Endothelial cell of umbilical vein (primary cell): ENCODE data around the gene LRRC17. TPM values are rescaled to one million over a fixed set of nuclear protein-coding genes. Genes with fewer than 3 reads are reported as not detected.

ENCODE experiments used
- BruUV-seq: library from RNA; stranded (reverse); fragments of 400-500 nt; replicated peaks from 2 replicates; lab custom pipeline; 2021; lab: Mats Ljungman, UMichigan
- CTCF ChIA-PET: fragments of 300-600, 350-600 bp; sonication (Branson Sonifier 250); formaldehyde crosslinking; loops from one replicate; lab custom pipeline; 2021; ENCODE audit warnings: antibody characterized with exemption, inconsistent platforms; lab: Charles Lee
- POLR2A ChIA-PET: fragments of 300-600, 350-600 bp; sonication (Branson Sonifier 250); formaldehyde crosslinking; loops from one replicate; lab custom pipeline; 2021; ENCODE audit warnings: antibody characterized with exemption, inconsistent platforms; lab: Charles Lee
- DNase-seq: peaks from one replicate; pipeline ENCODE4 v3.0.0-alpha.2; 2011; ENCODE audit warnings: low read depth, low spot score
- FAIRE-seq: peaks from 2 replicates; lab custom pipeline; 2011; peaks lifted over from hg19 to GRCh38; lab: Jason Lieb, UNC
- H2AFZ ChIP-seq: 2 replicates; pipeline ENCODE4 v1.6.0; 2012; ENCODE audit warnings: low read depth, low read length, control low read depth, inconsistent platforms
- H3K27ac ChIP-seq: 2 replicates; pipeline ENCODE4 v1.5.1; 2011; ENCODE audit warnings: low read depth, mild to moderate bottlenecking, control low read depth, low read length, moderate library complexity; ENCODE audit not compliant: insufficient read depth
- H3K27me3 ChIP-seq, 2 experiments: 2 replicates each; pipeline versions ENCODE4 v1.6.0 to v1.6.1; 2011; ENCODE audit warnings: low read length in 2 of 2, mixed read lengths in 1 of 2; ENCODE audit not compliant: control insufficient read depth in 2 of 2, insufficient read depth in 2 of 2
- H3K36me3 ChIP-seq, 2 experiments: 2 replicates in 1 of 2; 3 replicates in 1 of 2; pipeline ENCODE4 v1.5.1; 2011; ENCODE audit warnings: low read length in 2 of 2, mild to moderate bottlenecking in 1 of 2, moderate library complexity in 1 of 2; ENCODE audit not compliant: control insufficient read depth in 2 of 2, insufficient read depth in 2 of 2; ENCODE audit errors: extremely low read depth in 1 of 2
- H3K4me1 ChIP-seq: 3 replicates; pipeline ENCODE4 v1.5.1; 2011; ENCODE audit warnings: mild to moderate bottlenecking, low read length; ENCODE audit not compliant: control insufficient read depth, insufficient read depth; ENCODE audit errors: extremely low read depth
- H3K4me2 ChIP-seq: 2 replicates; pipeline ENCODE4 v1.6.1; 2011; ENCODE audit warnings: low read length, control low read depth, mixed read lengths; ENCODE audit not compliant: insufficient read depth
- H3K4me3 ChIP-seq, 3 experiments: fragments of 200-600 bp in 1 of 3; sonication (generic), shearing (Covaris generic) in 1 of 3; replicated peaks in 1 of 3; 2 replicates each; pipeline ENCODE4 v1.5.1; 2011 to 2016; ENCODE audit warnings: control low read depth in 3 of 3, low read length in 3 of 3, mild to moderate bottlenecking in 2 of 3, inconsistent platforms in 1 of 3, low read depth in 1 of 3, moderate library complexity in 1 of 3; ENCODE audit not compliant: insufficient read depth in 1 of 3
- H3K79me2 ChIP-seq: 2 replicates; pipeline ENCODE4 v1.6.0; 2012; ENCODE audit warnings: low read length, inconsistent platforms; ENCODE audit not compliant: control insufficient read depth, insufficient read depth
- H3K9ac ChIP-seq: replicated peaks from 2 replicates; pipeline ENCODE3; 2011; ENCODE audit warnings: low read length, control low read depth; ENCODE audit not compliant: insufficient read depth; ENCODE audit errors: extremely low read depth
- H3K9me1 ChIP-seq: replicated peaks from 3 replicates; pipeline ENCODE4 v1.6.0; 2011; ENCODE audit warnings: mild to moderate bottlenecking, low read length; ENCODE audit not compliant: control insufficient read depth, insufficient read depth; ENCODE audit errors: extremely low read depth
- H3K9me3 ChIP-seq: replicated peaks from 2 replicates; pipeline ENCODE4 v1.5.1; 2012; ENCODE audit warnings: low read length, inconsistent platforms; ENCODE audit not compliant: control insufficient read depth, insufficient read depth
- H4K20me1 ChIP-seq: replicated peaks from 2 replicates; pipeline ENCODE3; 2011; ENCODE audit warnings: mild to moderate bottlenecking, low read length; ENCODE audit not compliant: control insufficient read depth, insufficient read depth; ENCODE audit errors: extremely low read depth
- EZH2 ChIP-seq: IDR thresholded peaks from 2 replicates; pipeline ENCODE4 v1.6.1; 2012; ENCODE audit warnings: borderline replicate concordance, low read depth, mild to moderate bottlenecking, moderate library complexity, low read length, inconsistent platforms; ENCODE audit not compliant: severe bottlenecking
- FOS ChIP-seq: IDR thresholded peaks from 2 replicates; pipeline ENCODE4 v1.6.1; 2011; ENCODE audit warnings: mild to moderate bottlenecking, low read length, moderate library complexity, borderline replicate concordance; ENCODE audit not compliant: insufficient read depth
- GATA2 ChIP-seq: IDR thresholded peaks from 2 replicates; pipeline ENCODE4 v1.7.0; 2011; ENCODE audit warnings: low read depth, mild to moderate bottlenecking, moderate library complexity, mixed read lengths, low read length; ENCODE audit not compliant: insufficient read length, insufficient read depth
- JUN ChIP-seq: IDR thresholded peaks from 2 replicates; pipeline ENCODE4 v1.6.1; 2011; ENCODE audit warnings: borderline replicate concordance, low read depth; ENCODE audit not compliant: insufficient read length, insufficient read depth
- MYC ChIP-seq: IDR thresholded peaks from one replicate; pipeline ENCODE4 v1.6.1; 2011; ENCODE audit warnings: mild to moderate bottlenecking, low read depth, low read length
- POLR2A ChIP-seq: IDR thresholded peaks from 2 replicates; pipeline ENCODE4 v1.6.1; 2012; ENCODE audit warnings: low read depth, mild to moderate bottlenecking, control low read depth, low read length
- POLR2AphosphoS5 ChIP-seq: IDR thresholded peaks from 2 replicates; pipeline ENCODE4 v1.6.1; 2012; ENCODE audit warnings: low read depth, mild to moderate bottlenecking, control low read depth, low read length, moderate library complexity; ENCODE audit not compliant: insufficient read depth
- dilution Hi-C: fragments of 300-500 bp; cut with MboI; formaldehyde crosslinking; loops from one replicate; pipeline ENCODE4 v1.15.0; 2019; ENCODE audit warnings: low sequenced_read_pairs; ENCODE audit not compliant: extremely low pct_ligation_motif_present
- intact Hi-C: fragments of 100-400 bp; cut with micrococcal nuclease; formaldehyde crosslinking; loops from one replicate; pipeline ENCODE4 v1.10.0; 2022
- polyA plus RNA-seq, 4 experiments: library from polyadenylated mRNA; depleted of rRNA in 3 of 4; stranded (reverse) in 3 of 4; unstranded in 1 of 4; fragments of >200 nt; gene quantifications; 2 replicates each; pipeline versions ENCODE4 v1.2.1 to v1.2.3, GENCODE V29; 2011 to 2012; ENCODE audit warnings: missing spikeins in 1 of 4
- total RNA-seq: library from RNA; stranded (reverse); gene quantifications from 2 replicates; pipeline ENCODE4 v1.2.3, GENCODE V29; 2021
- TF ChIP-seq, protein P1 (sequence below), 2 donors: IDR thresholded peaks; 1 replicate in 1 of 2; 2 replicates in 1 of 2; pipeline ENCODE4 v1.5.1; 2011; ENCODE audit warnings: low read length in 2 of 2, mild to moderate bottlenecking in 2 of 2, moderate library complexity in 2 of 2, control low read depth in 1 of 2, inconsistent platforms in 1 of 2, low read depth in 1 of 2; ENCODE audit not compliant: insufficient read depth in 1 of 2; ENCODE audit errors: extremely low read depth in 1 of 2
- TF ChIP-seq, protein P2 (sequence below): IDR thresholded peaks from 2 replicates; pipeline ENCODE4 v1.6.1; 2011; ENCODE audit not compliant: insufficient read depth, insufficient read length

The LRRC17 gene
- total and polyA plus RNA-seq, 2 donors (not counting 3 experiments of a cell fraction or from before 2014, with no cell fraction given), result 22.7 to 33.7 TPM

DNA sequence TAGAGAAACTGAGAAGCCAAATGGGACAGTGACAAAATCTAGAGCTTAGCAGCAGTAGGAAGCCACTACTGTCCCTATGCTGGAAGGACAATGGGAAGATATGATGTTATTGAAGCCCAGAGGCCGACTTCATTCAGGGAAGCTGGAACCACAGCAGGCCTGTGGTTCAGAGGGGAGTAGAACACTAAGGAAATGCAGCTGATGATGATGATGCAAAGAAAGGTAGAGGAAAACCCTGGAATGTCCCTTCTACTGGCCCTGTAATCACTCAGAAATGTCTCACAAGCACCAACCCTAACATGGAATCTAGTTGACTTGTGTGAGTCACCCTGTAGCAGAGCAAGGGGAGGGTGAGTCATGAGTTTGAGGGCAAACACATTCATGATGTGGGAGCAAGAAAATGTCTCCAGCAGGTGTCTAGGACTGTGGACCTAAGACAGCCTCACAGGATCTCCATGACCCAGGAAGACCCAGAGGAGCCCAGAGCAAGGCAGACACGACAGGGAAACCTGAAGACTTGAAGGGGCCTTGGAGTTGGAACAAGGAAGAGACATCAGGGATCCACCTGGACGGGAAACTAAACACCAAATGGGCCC lies 37.0 kb upstream of the LRRC17 start:
- H3K79me2 ChIP-seq, result no peaks in the 10 kb centered on the region
- H3K27ac ChIP-seq, result peak overlapping the region; percentile 98
- POLR2A ChIA-PET, result interaction anchor here (1.2 kb wide), 1 partner anchor 16 kb away, joined by 3 read pairs; no protein-coding TSS in a partner anchor
- dilution Hi-C loops (no loop called here), intact Hi-C loops (loop anchor here (1.0 to 2.0 kb wide), 2 partner anchors 38 to 117 kb away; no protein-coding TSS in a partner anchor)
- H3K36me3 ChIP-seq, result no peaks in the 10 kb centered on the region
- TF ChIP-seq EZH2, result no peak
- no peak for TF ChIP-seq MYC
- TF ChIP-seq JUN, result peak; percentile 100
- peak; percentile 75 for TF ChIP-seq GATA2
- TF ChIP-seq POLR2A, result no peak
- TF ChIP-seq, protein P1, sequence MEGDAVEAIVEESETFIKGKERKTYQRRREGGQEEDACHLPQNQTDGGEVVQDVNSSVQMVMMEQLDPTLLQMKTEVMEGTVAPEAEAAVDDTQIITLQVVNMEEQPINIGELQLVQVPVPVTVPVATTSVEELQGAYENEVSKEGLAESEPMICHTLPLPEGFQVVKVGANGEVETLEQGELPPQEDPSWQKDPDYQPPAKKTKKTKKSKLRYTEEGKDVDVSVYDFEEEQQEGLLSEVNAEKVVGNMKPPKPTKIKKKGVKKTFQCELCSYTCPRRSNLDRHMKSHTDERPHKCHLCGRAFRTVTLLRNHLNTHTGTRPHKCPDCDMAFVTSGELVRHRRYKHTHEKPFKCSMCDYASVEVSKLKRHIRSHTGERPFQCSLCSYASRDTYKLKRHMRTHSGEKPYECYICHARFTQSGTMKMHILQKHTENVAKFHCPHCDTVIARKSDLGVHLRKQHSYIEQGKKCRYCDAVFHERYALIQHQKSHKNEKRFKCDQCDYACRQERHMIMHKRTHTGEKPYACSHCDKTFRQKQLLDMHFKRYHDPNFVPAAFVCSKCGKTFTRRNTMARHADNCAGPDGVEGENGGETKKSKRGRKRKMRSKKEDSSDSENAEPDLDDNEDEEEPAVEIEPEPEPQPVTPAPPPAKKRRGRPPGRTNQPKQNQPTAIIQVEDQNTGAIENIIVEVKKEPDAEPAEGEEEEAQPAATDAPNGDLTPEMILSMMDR (IDR thresholded peaks at IDR 0.05; ENCODE audit: extremely low read depth in 1 of 2, insufficient read depth in 1 of 2, low read depth in 1 of 2, low read length in 2 of 2), result peak in 1 of 2 donors; percentile 8
- TF ChIP-seq, protein P2, sequence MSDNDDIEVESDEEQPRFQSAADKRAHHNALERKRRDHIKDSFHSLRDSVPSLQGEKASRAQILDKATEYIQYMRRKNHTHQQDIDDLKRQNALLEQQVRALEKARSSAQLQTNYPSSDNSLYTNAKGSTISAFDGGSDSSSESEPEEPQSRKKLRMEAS, result no peak
- TF ChIP-seq POLR2AphosphoS5, result peak; percentile 95
- peak; percentile 100 for TF ChIP-seq FOS
- H4K20me1 ChIP-seq, result no peaks in the 10 kb centered on the region
- peaks cover 66% of the 10 kb centered on the region for H3K4me1 ChIP-seq
- H3K9me3 ChIP-seq, result no peaks in the 10 kb centered on the region
- H3K27me3 ChIP-seq, result no peaks in the 10 kb centered on the region
- DNase-seq, result peak; percentile 94
- H3K4me3 ChIP-seq, result no peak overlapping the region
- no peak overlapping the region for H2AFZ ChIP-seq
- peak overlapping the region; percentile 23 for H3K4me2 ChIP-seq
- no TSS peak for BruUV-seq
- peak overlapping the region; percentile 95 for H3K9ac ChIP-seq
- CTCF ChIA-PET, result interaction anchor here (0.5 to 5.1 kb wide), 5 partner anchors 15 to 190 kb away, joined by 3 to 62 read pairs (median 5); no protein-coding TSS in a partner anchor
- FAIRE-seq, result peak; percentile 92
- H3K9me1 ChIP-seq, result no peaks in the 10 kb centered on the region
